ENCODE results near the gene RRBP1.

The RRBP1 gene

GRCh38 chr20:17631576-17632319 lies 50.3 kb downstream of the RRBP1 start:
- TF ChIP-seq CTCF (IDR thresholded peaks at IDR 0.05) (no peak), ZFX (IDR thresholded peaks at IDR 0.05; ENCODE audit: borderline replicate concordance) (no peak)
- no peak overlapping the region for H3K27ac ChIP-seq

DNA sequence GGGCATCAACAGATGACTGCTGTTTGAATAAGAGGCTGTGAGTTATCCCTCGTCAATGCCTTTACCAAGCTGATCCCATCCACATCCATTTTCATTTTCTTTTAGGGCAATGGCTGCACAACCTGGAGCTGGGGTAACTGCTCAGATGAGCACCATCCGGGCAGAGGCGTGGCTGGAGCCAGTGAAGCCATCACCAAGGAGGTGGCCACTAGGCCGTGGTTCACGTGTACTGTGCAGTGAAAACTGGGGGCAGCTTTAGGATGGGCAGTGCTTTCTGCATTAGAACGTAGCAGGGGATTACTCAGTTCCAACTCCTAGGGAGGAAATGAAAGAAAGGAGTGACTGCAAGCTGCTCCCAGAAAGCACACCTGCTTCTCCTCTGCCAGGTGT lies 51.2 kb downstream of the RRBP1 start:
- TF ChIP-seq ZFX (IDR thresholded peaks at IDR 0.05; ENCODE audit: borderline replicate concordance) (no peak), CTCF (IDR thresholded peaks at IDR 0.05) (no peak)
- no peak overlapping the region for H3K27ac ChIP-seq

- TF ChIP-seq ZFX (IDR thresholded peaks at IDR 0.05; ENCODE audit: borderline replicate concordance) = no peak
- no peak for TF ChIP-seq CTCF (IDR thresholded peaks at IDR 0.05)
- H3K27ac ChIP-seq = no peak overlapping the region
These were observed 51.8 kb downstream of the RRBP1 start for GRCh38 chr20:17630151-17630805.

- no peak for TF ChIP-seq CTCF (IDR thresholded peaks at IDR 0.05)
- no peak for TF ChIP-seq ZFX (IDR thresholded peaks at IDR 0.05; ENCODE audit: borderline replicate concordance)
- H3K27ac ChIP-seq = no peak overlapping the region
These were observed 52.4 kb downstream of the RRBP1 start for GRCh38 chr20:17629678-17630089.

GRCh38 chr20:17629025-17629424 lies 53.0 kb downstream of the RRBP1 start:
- no peak for TF ChIP-seq ZFX (IDR thresholded peaks at IDR 0.05; ENCODE audit: borderline replicate concordance)
- TF ChIP-seq CTCF (IDR thresholded peaks at IDR 0.05) = no peak
- no peak overlapping the region for H3K27ac ChIP-seq

DNA sequence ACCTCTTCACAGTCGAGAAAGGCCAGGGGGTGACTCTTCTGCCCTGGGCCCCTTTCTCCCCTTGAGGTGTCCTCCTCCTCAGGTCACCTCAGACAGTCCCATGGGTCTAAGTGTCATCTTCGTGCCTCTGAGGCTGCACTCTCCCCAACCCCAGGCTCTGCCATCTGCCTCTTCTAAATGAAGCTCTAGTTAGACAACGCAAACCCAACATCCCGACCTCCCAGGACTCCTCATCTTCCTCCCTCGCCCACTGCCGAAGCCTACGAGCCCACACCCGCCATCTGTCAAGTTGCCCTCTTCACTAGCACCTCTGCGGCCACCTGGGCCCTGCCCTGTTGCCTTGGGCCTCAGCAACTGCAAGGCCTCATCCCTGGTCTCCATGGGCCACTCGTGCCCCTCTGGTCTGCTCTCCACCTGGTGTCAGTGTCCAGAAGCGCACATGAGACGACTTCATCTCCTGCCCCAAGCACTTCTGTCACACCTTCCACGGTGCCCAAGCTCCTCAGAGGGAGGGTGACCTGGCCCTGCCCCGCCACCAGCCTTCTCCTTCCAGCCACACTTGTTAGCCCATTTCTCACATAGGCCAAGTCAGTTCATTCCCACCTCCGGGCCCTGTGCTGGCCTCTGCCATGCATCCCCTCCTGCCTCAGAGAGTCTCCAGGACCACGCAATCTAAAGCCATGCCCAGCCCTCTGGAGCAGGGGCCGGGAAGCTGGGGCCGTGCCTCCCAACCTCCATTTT lies 53.8 kb downstream of the RRBP1 start:
- TF ChIP-seq ZFX (IDR thresholded peaks at IDR 0.05; ENCODE audit: borderline replicate concordance) (no peak), CTCF (IDR thresholded peaks at IDR 0.05) (no peak)
- H3K27ac ChIP-seq = no peak overlapping the region
